Psoas muscle (tissue), 8 donors: Measurements from ENCODE around the gene PDIA5. TPM values are rescaled to one million over a fixed set of nuclear protein-coding genes. Genes with fewer than 3 reads are reported as not detected.

Experiments used
- ATAC-seq, 4 donors: fragments of 200-7000 bp; cut with Tn5 transposase; one replicate each; pipeline ENCODE4 v1.9.1; 2020; ENCODE audit warnings: moderate library complexity in 3 of 4, mild to moderate bottlenecking in 2 of 4
- DNase-seq, 2 donors: peaks; one replicate each; pipeline ENCODE4 v3.0.0-alpha.2; 2020
- H3K27ac ChIP-seq: fragments of 200-600 bp; one replicate; pipeline ENCODE4 v1.8.0; 2022
- H3K27me3 ChIP-seq, 3 donors: fragments of 200-600 bp in 1 of 3; one replicate each; pipeline versions ENCODE4 v1.6.1 to v1.8.0; 2013 to 2022; ENCODE audit warnings: low read length in 2 of 3, mild to moderate bottlenecking in 2 of 3, moderate library complexity in 1 of 3; ENCODE audit not compliant: insufficient read depth in 3 of 3
- H3K36me3 ChIP-seq, 2 donors: fragments of 200-600 bp in 1 of 2; one replicate each; pipeline versions ENCODE4 v1.6.1 to v1.8.0; 2013 to 2022; ENCODE audit warnings: low read depth in 1 of 2, mild to moderate bottlenecking in 1 of 2, moderate library complexity in 1 of 2; ENCODE audit not compliant: insufficient read depth in 1 of 2
- H3K4me1 ChIP-seq: fragments of 200-600 bp; one replicate; pipeline ENCODE4 v1.8.0; 2022
- H3K4me3 ChIP-seq: fragments of 200-600 bp; one replicate; pipeline ENCODE4 v1.8.0; 2022; ENCODE audit warnings: mild to moderate bottlenecking
- H3K9me3 ChIP-seq: fragments of 200-600 bp; one replicate; pipeline ENCODE4 v1.8.0; 2022
- WGBS, 3 donors: extraction: QIAGEN DNeasy Blood & Tissue Kit; methylation state at CpG; one replicate each; pipeline versions ENCODE4 v1.1.6 to v1.1.7; 2013; 5-methylcytosine and 5-hydroxymethylcytosine counted together
- intact Hi-C, 2 donors: fragments of 100-400 bp; cut with DNase I; formaldehyde crosslinking; loops; one replicate each; pipeline versions ENCODE4 v1.11.0 to v1.14.2; 2022
- polyA plus RNA-seq, 3 donors: library from polyadenylated mRNA; stranded (reverse); fragments of 200-250 nt; gene quantifications; one replicate each; pipeline ENCODE4 v1.2.3, GENCODE V29; 2013
- total RNA-seq, 4 donors: library from RNA; stranded (reverse); fragmentation: NEBNext Ultra II Directional in 2 of 4; extraction: Animal tissue kit (Norgen Biotek cat#: 25700) in 2 of 4; gene quantifications; one replicate each; pipeline versions ENCODE4 v1.2.1 to v1.2.4, GENCODE V29; 2021 to 2023
- TF ChIP-seq, protein P1 (sequence below): fragments of 200-600 bp; IDR thresholded peaks from one replicate; pipeline ENCODE4 v1.8.0; 2022; ENCODE audit warnings: antibody characterized with exemption
- donor health status: healthy with polysubstance abuse.
- donor health status: DM: no; HTN: no; CAD: no; lungs with moderate emphysema.
- donor health status: Bipolar disorder and iron deficiency.
- donor health status: healthy.
- donor health status: DM: yes; HTN: yes; CAD: no.
- donor health status: DM: no; HTN: no; CAD: no.
- donor health status: DM: no; HTN: no; CAD: no.
- donor health status: DM: yes; HTN: yes; CAD: no.

PDIA5 gene
- total and polyA plus RNA-seq, 7 donors = 2.9 to 6.4 (median 4.6) TPM

DNA sequence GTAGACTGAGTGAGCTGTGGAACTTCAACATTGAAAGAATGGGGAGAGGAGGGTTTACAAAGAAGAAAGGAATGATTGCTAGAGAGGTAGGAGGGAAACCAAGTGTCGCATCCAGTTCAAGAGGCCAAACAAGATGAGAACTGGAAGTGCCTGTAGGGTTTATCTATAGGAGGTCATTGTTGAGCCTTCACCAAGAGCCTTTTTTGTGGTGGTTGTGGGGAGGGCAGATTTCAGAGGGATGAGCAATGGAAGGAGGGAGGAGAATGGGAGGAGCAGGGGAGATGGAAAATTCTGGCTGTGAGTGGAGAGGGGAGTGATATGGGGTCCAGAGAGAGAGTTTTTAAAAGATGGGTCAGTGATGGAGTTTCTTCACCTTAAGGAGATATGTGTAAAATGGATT lies 8.5 kb downstream of the PDIA5 start:
- no peak overlapping the region for H3K27ac ChIP-seq
- TF ChIP-seq, protein P1, sequence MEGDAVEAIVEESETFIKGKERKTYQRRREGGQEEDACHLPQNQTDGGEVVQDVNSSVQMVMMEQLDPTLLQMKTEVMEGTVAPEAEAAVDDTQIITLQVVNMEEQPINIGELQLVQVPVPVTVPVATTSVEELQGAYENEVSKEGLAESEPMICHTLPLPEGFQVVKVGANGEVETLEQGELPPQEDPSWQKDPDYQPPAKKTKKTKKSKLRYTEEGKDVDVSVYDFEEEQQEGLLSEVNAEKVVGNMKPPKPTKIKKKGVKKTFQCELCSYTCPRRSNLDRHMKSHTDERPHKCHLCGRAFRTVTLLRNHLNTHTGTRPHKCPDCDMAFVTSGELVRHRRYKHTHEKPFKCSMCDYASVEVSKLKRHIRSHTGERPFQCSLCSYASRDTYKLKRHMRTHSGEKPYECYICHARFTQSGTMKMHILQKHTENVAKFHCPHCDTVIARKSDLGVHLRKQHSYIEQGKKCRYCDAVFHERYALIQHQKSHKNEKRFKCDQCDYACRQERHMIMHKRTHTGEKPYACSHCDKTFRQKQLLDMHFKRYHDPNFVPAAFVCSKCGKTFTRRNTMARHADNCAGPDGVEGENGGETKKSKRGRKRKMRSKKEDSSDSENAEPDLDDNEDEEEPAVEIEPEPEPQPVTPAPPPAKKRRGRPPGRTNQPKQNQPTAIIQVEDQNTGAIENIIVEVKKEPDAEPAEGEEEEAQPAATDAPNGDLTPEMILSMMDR = no peak
- ATAC-seq (no peak), DNase-seq (no peak)
- no peaks in the 10 kb centered on the region for H3K36me3 ChIP-seq
- no peaks in the 10 kb centered on the region for H3K9me3 ChIP-seq
- intact Hi-C loops = no loop called here
- no peaks in the 10 kb centered on the region for H3K27me3 ChIP-seq
- H3K4me3 ChIP-seq = no peak overlapping the region
- WGBS, 3 donors = 86 to 100% (median 100%) methylated on average over 1 of the region's 1 CpG
- H3K4me1 ChIP-seq = peaks cover 14% of the 10 kb centered on the region

- ATAC-seq (no peak), DNase-seq (no peak)
- no peaks in the 10 kb centered on the region for H3K9me3 ChIP-seq
- peaks cover 14% of the 10 kb centered on the region for H3K4me1 ChIP-seq
- no peaks in the 10 kb centered on the region for H3K27me3 ChIP-seq
- TF ChIP-seq, protein P1 = no peak
- no peak overlapping the region for H3K27ac ChIP-seq
- WGBS, 3 donors = 65 to 76% (median 72%) methylated on average over 4 of the region's 4 CpGs
- intact Hi-C loops = no loop called here
- H3K4me3 ChIP-seq = no peak overlapping the region
- H3K36me3 ChIP-seq = no peaks in the 10 kb centered on the region
Measured at GRCh38 chr3:123076112-123076495, 9.3 kb downstream of the PDIA5 start.

DNA sequence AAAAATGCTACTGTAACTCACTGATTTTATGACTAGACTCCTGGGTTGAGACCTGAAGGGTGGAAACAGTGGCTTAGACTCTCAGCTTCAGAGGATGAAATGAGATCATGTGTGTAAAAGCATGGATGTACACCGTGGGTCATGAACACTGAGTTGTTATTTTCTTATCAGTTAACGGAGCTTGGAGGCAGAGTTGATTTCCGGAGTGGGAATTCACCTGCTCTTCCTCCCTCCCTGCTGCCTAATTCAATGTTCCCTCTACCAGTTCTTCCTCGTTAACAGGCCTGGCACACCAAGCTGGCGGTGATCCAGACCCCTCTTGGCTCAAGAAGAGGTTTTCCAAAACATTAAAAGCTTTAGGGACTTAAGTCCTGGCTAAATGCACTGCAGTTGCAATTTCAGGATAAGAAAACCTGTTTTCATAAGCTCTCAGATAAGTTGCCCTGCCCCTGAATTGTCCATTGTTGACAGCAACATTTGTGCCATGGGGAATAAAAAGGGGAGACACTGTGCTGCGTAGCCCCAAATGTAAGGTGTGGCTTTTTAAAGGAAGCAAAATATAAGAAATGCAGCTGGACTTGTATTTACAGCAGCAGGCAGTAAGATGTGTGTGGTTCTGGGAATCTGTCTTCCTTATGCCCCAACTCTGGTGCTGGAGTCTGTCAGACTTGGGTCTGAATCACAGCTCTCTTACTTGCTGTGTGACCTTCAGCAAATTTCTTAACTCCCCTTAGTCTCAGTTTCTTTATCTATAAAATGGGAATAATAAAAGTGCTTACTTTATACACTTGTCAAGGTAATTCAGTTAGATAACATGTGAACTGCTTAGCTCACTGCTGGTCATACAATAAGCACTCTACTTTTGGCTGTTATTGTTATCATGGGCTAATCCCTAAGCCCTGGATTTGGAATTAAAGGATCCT lies 9.9 kb downstream of the PDIA5 start:
- intact Hi-C loops = no loop called here
- Histone ChIP-seq H3K4me3 (no peak overlapping the region), H3K4me1 (peaks cover 19% of the 10 kb centered on the region), H3K9me3 (no peaks in the 10 kb centered on the region), H3K27ac (no peak overlapping the region), H3K36me3 (no peaks in the 10 kb centered on the region), H3K27me3 (no peaks in the 10 kb centered on the region)
- DNase-seq (no peak), ATAC-seq (no peak)
- WGBS, 3 donors = 7 to 12% (median 8%) methylated on average over 6 of the region's 6 CpGs
- TF ChIP-seq, protein P1 = no peak

GRCh38 chr3:123078101-123078500 lies 11.3 kb downstream of the PDIA5 start:
- H3K36me3 ChIP-seq = no peaks in the 10 kb centered on the region
- no peak overlapping the region for H3K27ac ChIP-seq
- WGBS, 3 donors = 94 to 95% (median 94%) methylated on average over 10 of the region's 10 CpGs
- intact Hi-C loops = no loop called here
- H3K4me1 ChIP-seq = peaks cover 23% of the 10 kb centered on the region
- DNase-seq = no peak
- H3K27me3 ChIP-seq = no peaks in the 10 kb centered on the region
- H3K4me3 ChIP-seq = no peak overlapping the region
- no peak for ATAC-seq
- no peaks in the 10 kb centered on the region for H3K9me3 ChIP-seq
- TF ChIP-seq, protein P1 = no peak
